Fibroblast of peridontal ligament (primary cell): Measurements from ENCODE around the gene UROS.

Experiments used
- DNase-seq: peaks from one replicate; pipeline ENCODE4 v3.0.0-alpha.2; 2010; ENCODE audit errors: extremely low read depth

UROS gene

GRCh38 chr10:125762692-125763648, 60.1 kb downstream of the UROS start:
- DNase-seq: no peak

DNA sequence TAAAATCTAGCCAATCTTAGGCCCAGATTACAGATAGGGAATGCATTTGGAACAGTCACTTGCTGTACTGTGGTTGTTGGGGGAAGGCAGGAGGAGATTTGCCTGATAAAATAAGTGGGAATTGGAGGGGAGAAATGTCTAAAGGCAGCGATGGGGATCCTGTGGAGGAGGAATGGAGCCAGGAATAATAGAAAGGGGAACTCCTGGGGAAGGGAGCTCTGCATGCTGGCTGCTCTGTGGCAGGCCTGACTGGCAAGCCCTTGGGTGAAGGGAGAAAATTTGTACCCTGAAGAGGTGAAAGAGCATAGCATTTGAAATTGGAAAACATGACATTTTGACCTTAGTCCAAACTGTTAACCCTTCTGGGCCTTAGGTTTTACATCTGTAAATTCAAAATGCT, 61.1 kb downstream of the UROS start:
- DNase-seq: no peak

- DNase-seq: no peak
Observed at GRCh38 chr10:125757742-125758141, 65.3 kb downstream of the UROS start.

GRCh38 chr10:125756853-125757487, 66.1 kb downstream of the UROS start:
- DNase-seq: no peak

GRCh38 chr10:125756196-125756595, 66.9 kb downstream of the UROS start:
- no peak for DNase-seq

GRCh38 chr10:125747417-125747816, 75.6 kb downstream of the UROS start:
- DNase-seq: no peak

- DNase-seq: no peak
Observed at GRCh38 chr10:125744909-125745308, 78.1 kb downstream of the UROS start.

- DNase-seq: peak; percentile 15
Observed at GRCh38 chr10:125742465-125742864, 80.6 kb downstream of the UROS start.

DNA sequence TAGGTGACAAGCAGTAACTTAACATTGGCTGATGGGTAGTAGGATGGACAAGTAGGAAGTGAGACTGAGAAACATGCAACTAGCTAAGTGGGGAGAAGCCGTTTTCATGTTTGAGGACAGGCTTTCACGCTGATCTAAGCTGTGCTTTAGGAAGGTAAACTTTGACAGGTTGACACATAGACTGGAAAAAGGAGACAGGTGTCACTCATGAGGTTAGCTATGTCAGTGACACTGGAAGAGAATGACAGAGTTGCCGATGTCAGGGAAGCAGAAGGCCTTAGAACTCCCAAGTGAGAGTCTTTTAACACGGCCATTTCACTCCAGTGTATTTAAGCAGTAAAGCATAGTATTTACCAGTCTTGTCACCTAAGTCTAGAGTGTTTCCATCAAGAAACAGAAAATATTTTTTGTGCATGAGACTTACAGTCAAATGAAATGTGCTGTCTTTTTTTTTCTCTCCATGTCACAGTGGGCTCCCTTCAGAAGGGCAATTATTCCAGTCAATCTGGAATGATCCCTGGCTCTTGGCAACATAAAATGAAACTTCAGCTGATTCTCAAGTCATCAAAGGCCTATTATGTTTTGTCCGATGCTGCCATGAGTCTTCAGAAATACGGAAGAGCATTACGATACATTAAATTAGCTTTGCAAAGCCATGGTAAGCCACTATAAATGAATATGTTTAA, 82.9 kb downstream of the UROS start:
- no peak for DNase-seq
